ENCODE measurements around the gene TP53TG3B.
"Not testable (repeated sequence)": the region's sequence is repeated elsewhere in the genome, so short reads cannot be mapped to it uniquely, and the experiment has no call there.

TP53TG3B gene

GRCh38 chr16:33360541-33360940 is at the start of gene TP53TG3B:
TSS of gene TP53TG3B (plus strand) at chr16:33360841. CDS start at chr16:33360909, 68 bp downstream.
- DNase-seq = not testable (repeated sequence)

- DNase-seq = not testable (repeated sequence)
These were observed 24.2 kb upstream of the TP53TG3B start for GRCh38 chr16:33336226-33337012.

- not testable (repeated sequence) for DNase-seq
These were observed 22.8 kb upstream of the TP53TG3B start for GRCh38 chr16:33337627-33338542.

GRCh38 chr16:33338543-33338951 is 22.1 kb upstream of the TP53TG3B start:
- DNase-seq = not testable (repeated sequence)

- not testable (repeated sequence) for DNase-seq
These were observed 21.3 kb upstream of the TP53TG3B start for GRCh38 chr16:33339093-33340061.

All from CD4-positive, alpha-beta T cell treated with Interleukin-17A for 4 hours (primary cell).